Prostate gland (tissue), 2 donors: Measurements from ENCODE around the gene IFNL3. TPM values are rescaled to one million over a fixed set of nuclear protein-coding genes. Genes with fewer than 3 reads are reported as not detected.

Experiments
- DNase-seq: peaks from one replicate; pipeline ENCODE4 v3.0.0-alpha.2; 2019; ENCODE audit warnings: low spot score
- H3K27ac ChIP-seq, 2 donors: fragments of 200-600 bp; sonication (generic); 2 replicates each; pipeline ENCODE4 v1.5.1; 2017 to 2019
- H3K27me3 ChIP-seq: fragments of 200-600 bp; sonication (generic); replicated peaks from 2 replicates; pipeline ENCODE4 v1.5.1; 2019; ENCODE audit not compliant: insufficient read depth
- H3K36me3 ChIP-seq, 2 donors: fragments of 200-600 bp; sonication (generic); 1 replicate in 1 of 2; 2 replicates in 1 of 2; pipeline versions ENCODE4 v1.5.1 to v1.8.1; 2017 to 2019
- H3K4me1 ChIP-seq: fragments of 200-600 bp; sonication (generic); replicated peaks from 2 replicates; pipeline ENCODE4 v1.5.1; 2019
- H3K4me3 ChIP-seq, 2 donors: fragments of 200-600 bp; sonication (generic); 2 replicates each; pipeline ENCODE4 v1.5.1; 2017 to 2019
- H3K9me3 ChIP-seq: fragments of 200-600 bp; sonication (generic); 2 replicates; pipeline ENCODE4 v1.5.1; 2017
- POLR2A ChIP-seq: fragments of 450-650 bp; IDR thresholded peaks from one replicate; pipeline ENCODE4 v1.6.1; 2016; ENCODE audit warnings: antibody characterized with exemption, mild to moderate bottlenecking
- POLR2AphosphoS5 ChIP-seq: sonication (generic); formaldehyde crosslinking; IDR thresholded peaks from one replicate; pipeline ENCODE4 v1.6.1; 2017; ENCODE audit warnings: antibody characterized with exemption
- WGBS: methylation state at CpG from one replicate; pipeline ENCODE4 v1.1.5; 2018; 5-methylcytosine and 5-hydroxymethylcytosine counted together
- intact Hi-C: fragments of 100-400 bp; cut with DNase I; formaldehyde crosslinking; loops from one replicate; pipeline ENCODE4 v1.14.2; 2022
- total RNA-seq, 2 donors: library from RNA; depleted of rRNA; stranded (reverse); fragments of >200 nt; gene quantifications; one replicate each; pipeline ENCODE4 v1.1.0, GENCODE V29; 2016
- TF ChIP-seq, protein P1 (sequence below), 4 experiments: fragments of 200-600 bp in 2 of 4; fragments of 450-650 bp in 2 of 4; sonication (generic) in 2 of 4; IDR thresholded peaks; 1 replicate in 3 of 4; 2 replicates in 1 of 4; pipeline ENCODE4 v1.5.1; 2016 to 2019; ENCODE audit warnings: antibody characterized with exemption in 4 of 4, mild to moderate bottlenecking in 2 of 4, moderate library complexity in 2 of 4

The IFNL3 gene
- total RNA-seq, 2 donors from 2014 or later = not detected

DNA sequence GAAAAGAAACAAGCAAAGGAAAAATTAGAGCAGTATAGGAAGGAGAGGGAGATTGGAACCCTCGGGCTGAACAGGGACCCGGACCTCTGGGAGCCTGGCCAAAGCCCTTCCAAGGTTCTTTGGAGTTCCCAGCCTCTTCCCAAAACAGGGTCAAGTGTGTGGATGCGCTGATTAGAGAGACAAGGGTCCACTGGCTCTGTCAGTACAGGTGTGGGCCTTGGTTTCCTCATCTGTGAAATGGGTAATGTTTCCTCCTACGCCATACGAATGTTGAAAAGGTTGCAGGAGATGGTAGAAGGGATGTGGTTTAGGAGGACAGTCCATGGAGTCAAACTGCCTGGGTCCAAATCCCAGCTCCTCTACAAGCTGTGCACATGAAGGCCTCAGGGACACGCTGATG lies 38.7 kb downstream of the IFNL3 start:
- Histone ChIP-seq H3K36me3 (no peaks in the 10 kb centered on the region), H3K4me1 (no peaks in the 10 kb centered on the region), H3K4me3 (no peak overlapping the region), H3K9me3 (no peaks in the 10 kb centered on the region), H3K27me3 (peaks cover 17% of the 10 kb centered on the region), H3K27ac (no peak overlapping the region)
- DNase-seq = no peak
- TF ChIP-seq POLR2AphosphoS5 (no peak), POLR2A (no peak)
- TF ChIP-seq, protein P1, sequence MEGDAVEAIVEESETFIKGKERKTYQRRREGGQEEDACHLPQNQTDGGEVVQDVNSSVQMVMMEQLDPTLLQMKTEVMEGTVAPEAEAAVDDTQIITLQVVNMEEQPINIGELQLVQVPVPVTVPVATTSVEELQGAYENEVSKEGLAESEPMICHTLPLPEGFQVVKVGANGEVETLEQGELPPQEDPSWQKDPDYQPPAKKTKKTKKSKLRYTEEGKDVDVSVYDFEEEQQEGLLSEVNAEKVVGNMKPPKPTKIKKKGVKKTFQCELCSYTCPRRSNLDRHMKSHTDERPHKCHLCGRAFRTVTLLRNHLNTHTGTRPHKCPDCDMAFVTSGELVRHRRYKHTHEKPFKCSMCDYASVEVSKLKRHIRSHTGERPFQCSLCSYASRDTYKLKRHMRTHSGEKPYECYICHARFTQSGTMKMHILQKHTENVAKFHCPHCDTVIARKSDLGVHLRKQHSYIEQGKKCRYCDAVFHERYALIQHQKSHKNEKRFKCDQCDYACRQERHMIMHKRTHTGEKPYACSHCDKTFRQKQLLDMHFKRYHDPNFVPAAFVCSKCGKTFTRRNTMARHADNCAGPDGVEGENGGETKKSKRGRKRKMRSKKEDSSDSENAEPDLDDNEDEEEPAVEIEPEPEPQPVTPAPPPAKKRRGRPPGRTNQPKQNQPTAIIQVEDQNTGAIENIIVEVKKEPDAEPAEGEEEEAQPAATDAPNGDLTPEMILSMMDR (IDR thresholded peaks at IDR 0.05) = no peak
- 89% methylated on average over 6 of the region's 6 CpGs for WGBS
- intact Hi-C loops = no loop called here

DNA sequence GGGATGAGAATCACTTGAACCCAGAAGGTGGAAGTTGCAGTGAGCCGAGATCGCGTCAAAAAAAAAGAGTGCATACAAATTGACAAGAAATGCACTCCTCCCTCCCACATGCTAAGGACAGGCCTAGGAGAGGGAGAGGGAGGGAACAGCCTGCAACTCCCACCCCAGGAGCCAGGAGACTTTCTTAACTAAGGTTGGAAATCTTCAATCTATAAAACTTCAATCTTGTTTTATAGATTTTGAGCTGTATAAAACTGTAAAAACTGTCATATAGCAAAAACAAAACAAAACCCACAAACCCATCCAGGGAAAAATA lies 39.4 kb downstream of the IFNL3 start:
- Histone ChIP-seq H3K9me3 (no peaks in the 10 kb centered on the region), H3K4me1 (no peaks in the 10 kb centered on the region), H3K27ac (no peak overlapping the region), H3K4me3 (no peak overlapping the region), H3K27me3 (peaks cover 17% of the 10 kb centered on the region), H3K36me3 (no peaks in the 10 kb centered on the region)
- WGBS = 83% methylated on average over 3 of the region's 3 CpGs
- no peak for DNase-seq
- intact Hi-C loops = no loop called here
- TF ChIP-seq POLR2AphosphoS5 (no peak), POLR2A (no peak)
- TF ChIP-seq, protein P1 (IDR thresholded peaks at IDR 0.05) = no peak

DNA sequence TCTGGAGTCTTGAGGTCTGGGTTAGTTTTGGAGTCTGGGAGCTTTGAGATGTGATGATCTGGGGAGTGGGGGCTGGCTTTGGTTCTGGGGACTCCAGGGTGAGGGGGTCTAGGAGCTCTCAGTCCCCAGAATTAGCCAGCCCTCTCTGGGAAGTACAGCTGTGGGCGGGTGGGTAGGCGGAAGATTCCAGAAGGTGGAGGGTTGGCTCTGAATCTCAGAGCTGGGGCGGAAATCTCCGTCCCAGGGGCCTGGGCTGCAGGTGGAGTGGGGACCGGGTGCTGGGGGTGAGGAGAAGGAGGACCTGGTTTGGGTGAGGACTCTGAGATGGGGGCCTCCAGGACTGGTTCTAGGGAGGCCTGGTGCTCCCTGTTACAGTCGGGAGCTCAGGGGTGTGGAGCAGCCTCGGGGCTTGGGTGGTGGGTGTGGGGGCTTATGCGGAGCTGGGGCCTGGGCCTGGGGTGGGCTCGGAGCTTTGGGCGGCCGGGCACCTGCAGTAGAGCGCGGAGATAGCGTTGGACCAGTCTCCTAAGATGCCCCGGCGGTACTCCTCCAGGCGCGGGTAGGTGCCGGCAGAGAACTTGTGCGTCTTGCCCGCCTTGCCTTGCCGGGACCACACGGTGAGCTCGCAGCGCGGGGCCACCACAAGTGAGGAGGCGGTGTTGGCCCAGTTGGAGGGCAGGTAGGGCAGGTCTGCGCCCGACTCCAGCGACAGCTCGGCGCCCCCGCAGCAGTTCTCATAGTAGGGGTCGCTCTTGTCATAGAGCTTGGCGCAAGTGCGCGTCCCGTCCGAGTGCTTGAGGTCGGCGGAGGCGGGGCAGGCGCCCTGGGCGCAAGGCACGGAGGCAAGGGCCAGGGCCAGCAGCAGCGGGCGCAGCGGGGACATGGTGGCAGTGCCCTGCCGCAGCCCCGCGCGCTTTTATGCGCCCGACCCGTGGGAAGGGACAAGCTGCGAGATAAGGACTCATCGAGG lies 41.1 kb downstream of the IFNL3 start, which contains the start of gene SYCN:
SYCN (minus strand) TSS at position 892 of the 970 bp plus-strand sequence; CDS start at position 883, 9 bp downstream.
- Histone ChIP-seq H3K36me3 (no peaks in the 10 kb centered on the region), H3K4me1 (no peaks in the 10 kb centered on the region), H3K4me3 (no peak within 1 kb of the TSS), H3K27me3 (peaks cover 21% of the 10 kb centered on the region), H3K9me3 (no peaks in the 10 kb centered on the region), H3K27ac (no peak within 1 kb of the TSS)
- TF ChIP-seq, protein P1 (IDR thresholded peaks at IDR 0.05) = no peak
- TF ChIP-seq POLR2A (no peak), POLR2AphosphoS5 (no peak)
- intact Hi-C loops = no loop called here
- 38% methylated on average over 23 of the region's 57 CpGs for WGBS
- no peak for DNase-seq

DNA sequence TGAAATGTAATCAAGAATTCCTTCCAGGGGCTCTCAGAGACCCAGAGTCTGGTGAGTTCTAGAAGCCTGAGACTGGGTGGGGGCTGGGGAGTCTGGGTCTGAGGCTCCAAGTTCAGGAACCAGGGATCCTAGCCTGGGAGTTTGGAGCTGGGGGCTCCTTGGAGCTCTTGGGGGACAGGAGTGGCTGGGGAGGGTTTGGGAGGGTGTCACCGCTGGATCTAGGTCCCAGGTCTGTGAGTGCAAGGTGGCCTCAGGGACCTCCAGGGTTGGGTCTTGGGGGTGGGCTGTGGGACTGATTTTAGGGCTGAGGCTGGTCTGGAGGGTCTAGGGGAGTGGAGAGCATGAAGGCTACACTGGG lies 41.8 kb downstream of the IFNL3 start:
- H3K27me3 ChIP-seq = peaks cover 24% of the 10 kb centered on the region
- WGBS = 100% methylated on average over 1 of the region's 1 CpG
- no peak for DNase-seq
- intact Hi-C loops = no loop called here
- no peaks in the 10 kb centered on the region for H3K36me3 ChIP-seq
- no peaks in the 10 kb centered on the region for H3K4me1 ChIP-seq
- TF ChIP-seq, protein P1 (IDR thresholded peaks at IDR 0.05) = no peak
- no peak for TF ChIP-seq POLR2A
- TF ChIP-seq POLR2AphosphoS5 = no peak
- H3K9me3 ChIP-seq = no peaks in the 10 kb centered on the region
- no peak overlapping the region for H3K27ac ChIP-seq
- no peak overlapping the region for H3K4me3 ChIP-seq

DNA sequence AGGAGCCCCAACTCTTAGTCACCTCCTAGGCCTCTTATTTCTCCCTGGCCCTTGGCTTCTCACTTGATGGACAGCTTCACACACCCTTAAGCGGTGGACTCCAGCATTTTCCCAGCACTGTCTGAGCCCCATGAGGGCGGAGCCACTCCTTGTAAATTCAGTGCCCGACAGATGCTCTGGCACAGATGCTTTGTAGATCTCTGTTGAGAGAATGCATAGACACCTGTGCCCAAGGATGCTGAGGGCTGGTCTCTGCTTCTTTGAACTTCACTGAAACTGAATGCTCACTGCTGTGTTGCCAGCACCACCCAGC lies 44.0 kb downstream of the IFNL3 start:
- H3K4me3 ChIP-seq = no peak overlapping the region
- DNase-seq = no peak
- TF ChIP-seq, protein P1 (IDR thresholded peaks at IDR 0.05) = no peak
- H3K27ac ChIP-seq = no peak overlapping the region
- no peaks in the 10 kb centered on the region for H3K36me3 ChIP-seq
- H3K9me3 ChIP-seq = no peaks in the 10 kb centered on the region
- WGBS = 54% methylated on average over 3 of the region's 3 CpGs
- peaks cover 4% of the 10 kb centered on the region for H3K4me1 ChIP-seq
- intact Hi-C loops = no loop called here
- H3K27me3 ChIP-seq = peaks cover 31% of the 10 kb centered on the region
